Osteocyte (in vitro differentiated cells): ENCODE measurements around the gene GPR146. TPM values are rescaled to one million over a fixed set of nuclear protein-coding genes. Genes with fewer than 3 reads are reported as not detected.

ENCODE experiments used
- DNase-seq: peaks from one replicate; pipeline ENCODE4 v3.0.0; 2021; ENCODE audit warnings: mixed read lengths; ENCODE audit not compliant: unreplicated experiment; ENCODE audit errors: extremely low spot score
- H3K27ac Mint-ChIP-seq: one replicate; pipeline ENCODE4 v1.8.0; 2021; ENCODE audit warnings: mild to moderate bottlenecking, mixed read lengths; ENCODE audit not compliant: unreplicated experiment
- H3K27me3 Mint-ChIP-seq: one replicate; pipeline ENCODE4 v1.8.0; 2021; ENCODE audit warnings: mixed read lengths; ENCODE audit not compliant: unreplicated experiment
- H3K36me3 Mint-ChIP-seq: one replicate; pipeline ENCODE4 v1.8.0; 2021; ENCODE audit warnings: mixed read lengths; ENCODE audit not compliant: unreplicated experiment
- H3K4me1 Mint-ChIP-seq: one replicate; pipeline ENCODE4 v1.8.0; 2021; ENCODE audit warnings: mixed read lengths; ENCODE audit not compliant: unreplicated experiment
- H3K4me3 Mint-ChIP-seq: one replicate; pipeline ENCODE4 v1.8.0; 2021; ENCODE audit warnings: mild to moderate bottlenecking, moderate library complexity, mixed read lengths; ENCODE audit not compliant: unreplicated experiment
- H3K9me3 Mint-ChIP-seq: one replicate; pipeline ENCODE4 v1.8.0; 2021; ENCODE audit warnings: mixed read lengths; ENCODE audit not compliant: unreplicated experiment
- CTCF ChIP-seq: fragments of 200-600 bp; sonication (generic); IDR thresholded peaks from 2 replicates; pipeline ENCODE4 v1.5.0; 2021; ENCODE audit warnings: antibody characterized with exemption, mild to moderate bottlenecking, moderate library complexity
- total RNA-seq: library from RNA; stranded (reverse); gene quantifications from 2 replicates; pipeline ENCODE4 v1.2.1, GENCODE V29; 2021

GPR146 gene
- total RNA-seq, 1 donor from 2014 or later = 2.8 TPM

- H3K27me3 Mint-ChIP-seq = no peaks in the 10 kb centered on the region
- no peaks in the 10 kb centered on the region for H3K9me3 Mint-ChIP-seq
- no peak for DNase-seq
- H3K4me1 Mint-ChIP-seq = peaks cover 36% of the 10 kb centered on the region
- H3K27ac Mint-ChIP-seq = peak overlapping the region; percentile 83
- no peaks in the 10 kb centered on the region for H3K36me3 Mint-ChIP-seq
- no peak for TF ChIP-seq CTCF
- H3K4me3 Mint-ChIP-seq = peak overlapping the region; percentile 73
Observed at GRCh38 chr7:1045069-1046063, 1.0 kb downstream of the GPR146 start.

GRCh38 chr7:1046722-1047679, 2.7 kb downstream of the GPR146 start:
- Mint-ChIP-seq H3K27ac (no peak overlapping the region), H3K27me3 (no peaks in the 10 kb centered on the region), H3K4me3 (no peak overlapping the region), H3K36me3 (no peaks in the 10 kb centered on the region), H3K9me3 (no peaks in the 10 kb centered on the region), H3K4me1 (peaks cover 23% of the 10 kb centered on the region)
- no peak for DNase-seq
- no peak for TF ChIP-seq CTCF

GRCh38 chr7:1049006-1049741, 4.8 kb downstream of the GPR146 start:
- Mint-ChIP-seq H3K36me3 (no peaks in the 10 kb centered on the region), H3K27me3 (no peaks in the 10 kb centered on the region), H3K27ac (no peak overlapping the region), H3K4me3 (no peak overlapping the region), H3K4me1 (peaks cover 7% of the 10 kb centered on the region), H3K9me3 (no peaks in the 10 kb centered on the region)
- TF ChIP-seq CTCF = no peak
- DNase-seq = no peak

GRCh38 chr7:1049801-1050200, 5.5 kb downstream of the GPR146 start:
- Mint-ChIP-seq H3K27ac (no peak overlapping the region), H3K9me3 (no peaks in the 10 kb centered on the region), H3K4me1 (peaks cover 7% of the 10 kb centered on the region), H3K4me3 (no peak overlapping the region), H3K36me3 (no peaks in the 10 kb centered on the region), H3K27me3 (no peaks in the 10 kb centered on the region)
- DNase-seq = no peak
- TF ChIP-seq CTCF = no peak
